ENCODE measurements around the gene SNAPIN. TPM values are rescaled to one million over a fixed set of nuclear protein-coding genes. Genes with fewer than 3 reads are reported as not detected.

SNAPIN gene
- total and polyA plus RNA-seq, 7 donors: 51.7 to 102 (median 59.6) TPM

GRCh38 chr1:153647346-153647714, 11.2 kb upstream of the SNAPIN start:
- H3K36me3 ChIP-seq (ENCODE audit: insufficient read depth in 1 of 2, low read depth in 1 of 2): peaks cover 13 to 45% of the 10 kb centered on the region in 2 donors
- H3K27me3 ChIP-seq (ENCODE audit: insufficient read depth in 3 of 3, low read length in 2 of 3): no peaks in the 10 kb centered on the region
- ATAC-seq: peak in 3 of 4 donors; percentile 22 to 32 (median 31)
- intact Hi-C loops (cut with DNase I): no loop called here
- no peak overlapping the region for H3K4me3 ChIP-seq
- H3K4me1 ChIP-seq: peaks cover 50% of the 10 kb centered on the region
- peak overlapping the region; percentile 43 for H3K27ac ChIP-seq
- 23 to 66% (median 43%) methylated on average over 2 of the region's 2 CpGs for WGBS, 3 donors
- H3K9me3 ChIP-seq: no peaks in the 10 kb centered on the region
- no peak for DNase-seq
- no peak for TF ChIP-seq CTCF (IDR thresholded peaks at IDR 0.05)

- TF ChIP-seq CTCF (IDR thresholded peaks at IDR 0.05): no peak
- WGBS, 3 donors: 75 to 79% (median 78%) methylated on average over 10 of the region's 10 CpGs
- peak in 3 of 4 donors; percentile 7 to 14 (median 11) for ATAC-seq
- Histone ChIP-seq H3K4me1 (peaks cover 42% of the 10 kb centered on the region), H3K27ac (peak overlapping the region; percentile 43), H3K4me3 (no peak overlapping the region), H3K9me3 (no peaks in the 10 kb centered on the region), H3K27me3 (ENCODE audit: insufficient read depth in 3 of 3, low read length in 2 of 3) (no peaks in the 10 kb centered on the region), H3K36me3 (ENCODE audit: insufficient read depth in 1 of 2, low read depth in 1 of 2) (peaks cover 13 to 37% of the 10 kb centered on the region in 2 donors)
- DNase-seq: no peak
- intact Hi-C loops (cut with DNase I): no loop called here
These were observed 10.4 kb upstream of the SNAPIN start for GRCh38 chr1:153648000-153648643.

DNA sequence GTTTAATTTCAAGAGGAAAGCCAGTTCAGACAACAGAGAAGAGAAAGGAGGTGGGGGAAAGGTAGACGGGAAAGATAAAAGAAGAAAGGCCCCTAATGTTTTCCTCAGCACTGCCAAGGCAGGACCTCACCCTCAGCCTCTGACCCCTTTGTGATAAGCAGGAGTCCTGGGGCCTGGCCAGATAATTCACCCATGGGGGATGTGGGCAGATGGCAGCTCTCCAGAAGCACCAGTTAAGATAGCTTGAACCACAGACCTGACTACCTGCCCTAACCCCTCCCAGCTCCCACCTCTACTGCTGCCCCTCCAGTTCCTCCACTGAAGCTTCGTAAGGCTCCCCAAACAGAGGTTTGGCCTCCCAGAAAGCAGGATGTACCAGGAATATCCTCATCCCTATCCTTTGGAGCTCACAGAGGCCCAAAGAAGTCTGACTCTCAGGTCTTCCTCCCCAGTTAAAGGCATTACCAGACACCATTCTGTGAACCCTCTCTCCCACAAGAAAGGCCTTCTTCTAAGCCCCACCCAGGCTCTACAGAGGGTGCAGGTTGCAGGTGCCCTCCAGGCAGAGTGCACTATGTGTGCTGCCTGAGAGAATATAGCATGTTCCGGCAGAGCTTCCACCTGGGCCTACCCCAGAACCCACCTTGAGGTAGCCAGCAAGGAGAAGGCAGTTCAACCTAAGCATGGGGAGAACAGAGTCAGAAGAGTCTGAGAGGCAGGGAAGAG, 9.2 kb upstream of the SNAPIN start:
- H3K27me3 ChIP-seq (ENCODE audit: insufficient read depth in 3 of 3, low read length in 2 of 3): no peaks in the 10 kb centered on the region
- ATAC-seq (peak in 3 of 4 donors; percentile 11 to 27 (median 20)), DNase-seq (no peak)
- intact Hi-C loops (cut with DNase I): loop anchor here in 1 of 2 donors (1.0 kb wide), 1 partner anchor 9 kb away; no protein-coding TSS in a partner anchor
- no peaks in the 10 kb centered on the region for H3K9me3 ChIP-seq
- H3K36me3 ChIP-seq (ENCODE audit: insufficient read depth in 1 of 2, low read depth in 1 of 2): peaks cover 10 to 25% of the 10 kb centered on the region in 2 donors
- no peak overlapping the region for H3K4me3 ChIP-seq
- H3K4me1 ChIP-seq: peaks cover 31% of the 10 kb centered on the region
- no peak for TF ChIP-seq CTCF (IDR thresholded peaks at IDR 0.05)
- 56 to 64% (median 56%) methylated on average over 3 of the region's 3 CpGs for WGBS, 3 donors
- peak overlapping the region; percentile 82 for H3K27ac ChIP-seq

DNA sequence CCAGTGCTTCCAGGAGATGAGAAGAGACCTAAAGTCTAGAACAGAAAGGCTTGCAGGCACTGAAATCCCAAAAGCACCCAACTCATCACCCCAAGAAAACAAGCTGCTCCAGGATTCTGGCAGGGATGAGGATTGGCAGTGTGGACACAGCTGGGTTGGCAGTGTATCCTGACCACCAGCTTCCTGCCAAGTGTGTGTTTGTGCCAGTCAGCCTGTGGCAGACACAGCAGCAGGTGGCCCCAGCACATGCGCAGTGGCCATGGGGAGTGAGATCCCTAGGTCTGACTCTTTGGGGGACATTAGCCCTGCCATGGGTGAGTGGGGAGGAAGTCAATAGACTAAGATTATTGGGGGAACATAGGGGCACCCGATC, 8.7 kb upstream of the SNAPIN start:
- Histone ChIP-seq H3K27ac (peak overlapping the region; percentile 82), H3K27me3 (ENCODE audit: insufficient read depth in 3 of 3, low read length in 2 of 3) (no peaks in the 10 kb centered on the region), H3K4me1 (peaks cover 25% of the 10 kb centered on the region), H3K4me3 (no peak overlapping the region), H3K36me3 (ENCODE audit: insufficient read depth in 1 of 2, low read depth in 1 of 2) (peaks cover 10 to 20% of the 10 kb centered on the region in 2 donors), H3K9me3 (no peaks in the 10 kb centered on the region)
- DNase-seq (peak; percentile 85 to 93), ATAC-seq (peak; percentile 93 to 95 (median 93))
- intact Hi-C loops (cut with DNase I): loop anchor here in 1 of 2 donors (1.0 kb wide), 1 partner anchor 10 kb away; no protein-coding TSS in a partner anchor
- no peak for TF ChIP-seq CTCF (IDR thresholded peaks at IDR 0.05)
- WGBS, 3 donors: 36 to 47% (median 39%) methylated on average over 2 of the region's 2 CpGs

All from psoas muscle (tissue), 8 donors.